GM12875 (cell line): ENCODE measurements around the gene TRAF3.

Source experiments
- H3K4me3 ChIP-seq: one replicate; pipeline ENCODE4 v1.5.1; 2011; ENCODE audit warnings: low read depth, low read length, control low read depth
- TF ChIP-seq, protein P1 (sequence below): IDR thresholded peaks from 2 replicates; pipeline ENCODE4 v1.5.1; 2011; ENCODE audit warnings: low read depth, mild to moderate bottlenecking, control low read depth, inconsistent platforms, low read length, moderate library complexity, borderline replicate concordance; ENCODE audit not compliant: insufficient read depth

Gene TRAF3

DNA sequence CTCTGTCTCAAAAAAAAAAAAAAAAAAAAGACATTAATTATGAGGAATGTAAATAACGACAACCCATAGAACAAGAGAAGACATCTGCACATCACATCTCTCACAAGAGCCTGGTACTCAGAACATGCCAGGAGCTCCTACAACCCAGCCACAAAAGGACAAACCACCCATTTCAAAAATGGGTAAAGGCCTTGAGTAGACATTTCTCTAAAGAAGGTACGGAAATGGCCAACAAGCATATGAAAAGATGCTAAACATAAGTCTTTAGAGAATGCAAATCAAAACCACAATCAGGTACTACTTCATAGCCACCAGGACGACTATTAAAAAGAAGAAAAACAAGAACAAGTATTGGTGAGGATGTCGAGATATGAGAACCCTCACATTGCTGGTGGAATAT, 158.5 kb downstream of the TRAF3 start:
- H3K4me3 ChIP-seq, result no peak overlapping the region
- TF ChIP-seq, protein P1, sequence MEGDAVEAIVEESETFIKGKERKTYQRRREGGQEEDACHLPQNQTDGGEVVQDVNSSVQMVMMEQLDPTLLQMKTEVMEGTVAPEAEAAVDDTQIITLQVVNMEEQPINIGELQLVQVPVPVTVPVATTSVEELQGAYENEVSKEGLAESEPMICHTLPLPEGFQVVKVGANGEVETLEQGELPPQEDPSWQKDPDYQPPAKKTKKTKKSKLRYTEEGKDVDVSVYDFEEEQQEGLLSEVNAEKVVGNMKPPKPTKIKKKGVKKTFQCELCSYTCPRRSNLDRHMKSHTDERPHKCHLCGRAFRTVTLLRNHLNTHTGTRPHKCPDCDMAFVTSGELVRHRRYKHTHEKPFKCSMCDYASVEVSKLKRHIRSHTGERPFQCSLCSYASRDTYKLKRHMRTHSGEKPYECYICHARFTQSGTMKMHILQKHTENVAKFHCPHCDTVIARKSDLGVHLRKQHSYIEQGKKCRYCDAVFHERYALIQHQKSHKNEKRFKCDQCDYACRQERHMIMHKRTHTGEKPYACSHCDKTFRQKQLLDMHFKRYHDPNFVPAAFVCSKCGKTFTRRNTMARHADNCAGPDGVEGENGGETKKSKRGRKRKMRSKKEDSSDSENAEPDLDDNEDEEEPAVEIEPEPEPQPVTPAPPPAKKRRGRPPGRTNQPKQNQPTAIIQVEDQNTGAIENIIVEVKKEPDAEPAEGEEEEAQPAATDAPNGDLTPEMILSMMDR, result no peak

DNA sequence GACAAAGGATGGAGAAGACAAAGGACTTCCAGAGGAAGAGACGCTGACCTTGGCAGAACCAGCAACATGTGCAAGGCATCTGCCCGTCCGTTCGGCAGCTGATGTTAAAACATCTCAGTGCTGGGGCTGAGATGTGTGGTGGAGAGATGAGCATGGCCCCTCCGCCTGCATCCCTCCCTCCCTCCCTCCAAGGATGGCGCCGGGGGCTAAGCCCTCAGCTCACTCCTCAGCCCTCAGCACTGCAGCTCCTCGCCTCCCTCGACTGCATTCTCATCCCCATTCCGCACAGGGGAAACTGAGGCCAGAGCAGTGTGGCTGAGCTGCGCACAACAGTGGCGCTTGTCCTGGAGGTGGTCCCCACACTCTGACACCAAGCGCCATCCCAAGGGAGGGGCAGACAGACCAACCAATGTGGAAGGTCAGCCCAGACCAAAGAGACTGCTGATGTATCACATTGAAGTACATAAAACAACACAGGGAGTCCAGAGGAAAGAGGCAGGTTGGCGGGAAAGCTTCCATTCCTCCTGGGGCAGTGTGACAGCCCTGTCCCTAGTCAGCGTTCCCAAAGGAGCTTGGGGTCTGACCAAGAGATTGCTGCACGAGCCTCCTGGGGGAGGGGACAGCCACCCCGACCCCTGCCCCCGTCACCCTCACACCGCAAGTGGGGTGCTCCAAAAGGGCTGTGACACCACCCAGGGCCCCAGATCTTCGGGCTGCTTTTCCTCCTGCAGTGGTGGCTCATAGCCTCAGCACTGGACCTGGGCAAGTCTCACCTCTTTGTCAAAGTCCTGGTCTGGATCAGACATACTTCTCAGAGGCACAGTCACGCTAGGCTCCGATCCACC, 160.3 kb downstream of the TRAF3 start:
- H3K4me3 ChIP-seq, result no peak overlapping the region
- TF ChIP-seq, protein P1, result no peak

DNA sequence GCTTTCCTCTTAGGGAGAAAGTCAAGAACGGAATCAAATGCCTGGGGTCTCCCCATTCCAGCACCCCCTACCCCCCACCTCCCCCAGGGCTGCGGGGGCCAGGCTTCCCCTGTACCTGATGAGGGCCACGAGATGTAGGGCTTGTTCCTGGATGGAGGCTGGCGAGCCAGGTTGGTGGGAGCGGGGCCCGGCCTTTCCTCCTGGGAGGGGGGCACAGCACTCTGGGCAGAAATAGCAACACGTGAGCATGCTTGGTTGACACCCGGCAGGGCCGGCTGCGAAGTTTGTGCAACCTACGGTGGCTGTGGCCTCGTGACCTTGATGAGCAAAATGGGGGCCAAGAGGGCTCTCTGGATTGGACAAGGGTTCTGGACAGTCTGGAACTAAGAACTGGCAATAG, 160.9 kb downstream of the TRAF3 start:
- no peak overlapping the region for H3K4me3 ChIP-seq
- TF ChIP-seq, protein P1, result no peak

DNA sequence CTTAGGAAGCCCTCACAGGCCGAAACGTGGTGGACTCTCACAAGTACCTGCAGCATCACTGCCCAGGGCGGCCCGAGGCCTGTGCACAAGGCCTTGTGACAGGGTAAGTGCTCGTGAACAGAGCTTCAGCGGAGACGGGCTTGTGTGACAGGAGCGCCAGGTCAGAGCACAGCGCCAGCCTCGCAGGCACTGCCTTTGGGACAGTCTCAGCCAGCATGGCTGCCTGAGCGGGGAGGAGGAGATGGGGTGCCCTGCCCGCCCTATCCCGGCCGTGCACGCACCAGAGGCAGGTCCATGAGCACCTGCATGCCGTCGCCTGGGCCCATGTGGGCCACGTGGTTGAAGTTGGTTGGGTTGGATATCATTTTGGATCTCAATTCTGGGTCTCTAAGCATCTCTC, 162.1 kb downstream of the TRAF3 start:
- TF ChIP-seq, protein P1, result no peak
- no peak overlapping the region for H3K4me3 ChIP-seq

DNA sequence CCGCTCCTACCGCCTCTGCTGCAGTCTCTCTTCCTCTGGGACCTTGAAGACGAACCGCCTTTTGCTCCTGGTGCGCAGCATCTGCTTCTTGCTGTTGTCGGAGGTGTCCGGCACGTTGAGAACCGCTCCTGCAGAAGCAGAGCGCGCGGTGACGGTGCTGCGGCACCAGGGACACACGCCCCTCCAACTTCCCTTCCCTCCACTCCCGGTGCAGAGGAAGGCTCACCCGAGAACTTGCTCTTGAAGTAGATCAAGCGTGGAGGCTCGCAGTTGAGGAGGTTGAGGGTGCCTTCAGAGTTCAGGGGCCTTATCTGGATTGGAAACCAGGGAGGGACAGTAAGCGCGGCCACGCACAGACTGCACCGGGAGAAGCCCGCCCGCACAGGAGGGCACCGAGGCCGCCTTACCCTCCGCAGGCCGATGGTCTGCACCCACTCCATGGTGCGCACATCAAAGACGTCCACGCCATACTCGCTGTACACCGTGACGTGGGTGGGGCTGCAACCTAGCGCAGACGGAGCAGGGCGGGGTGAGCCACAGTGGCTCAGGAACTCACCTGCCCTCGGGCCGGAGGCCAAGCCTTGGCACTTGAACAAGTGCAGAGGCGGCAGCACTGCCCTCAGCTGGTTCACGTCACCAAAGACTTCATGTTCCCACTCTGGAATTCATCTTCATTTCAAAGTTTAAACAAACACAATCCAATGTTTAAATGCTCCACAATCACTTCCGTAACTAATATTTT, 162.7 kb downstream of the TRAF3 start:
- TF ChIP-seq, protein P1, result no peak
- H3K4me3 ChIP-seq, result no peak overlapping the region

DNA sequence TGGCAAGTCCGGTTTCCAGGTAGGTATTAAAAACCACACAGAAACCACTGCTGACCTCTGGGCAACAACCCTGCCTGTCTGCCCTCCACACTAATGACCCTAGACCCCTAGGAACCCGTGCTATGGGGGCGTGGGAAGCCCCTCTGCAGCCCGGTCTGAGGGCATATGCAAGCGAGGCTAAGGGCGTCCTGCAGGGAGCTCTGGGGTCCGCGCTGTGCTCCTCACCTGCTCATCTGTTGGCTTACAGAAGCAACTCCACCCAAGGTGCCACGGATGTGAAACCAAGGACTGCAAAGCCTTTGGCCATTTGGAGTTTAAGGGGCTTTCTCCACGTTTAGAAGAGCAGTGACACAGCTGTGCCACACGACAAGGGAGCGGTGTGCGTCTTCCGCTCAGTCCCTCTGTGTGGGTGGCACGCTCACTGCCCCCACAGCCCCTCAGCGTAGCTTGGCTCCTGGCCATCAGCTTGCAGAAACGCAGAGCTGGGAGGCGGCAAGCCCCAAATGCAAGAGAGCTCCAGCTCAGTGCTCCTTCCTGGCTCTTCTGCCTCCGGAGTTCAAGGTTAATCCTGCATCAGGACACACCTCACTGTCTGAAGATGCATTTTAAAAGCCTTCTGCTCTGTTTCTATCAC, 163.6 kb downstream of the TRAF3 start:
- no peak overlapping the region for H3K4me3 ChIP-seq
- TF ChIP-seq, protein P1, result no peak
